Esophagus muscularis mucosa (tissue), 4 donors: ENCODE data around the gene POU5F2. TPM values are rescaled to one million over a fixed set of nuclear protein-coding genes. Genes with fewer than 3 reads are reported as not detected.

Experiments
- DNase-seq: peaks from one replicate; pipeline ENCODE4 v3.0.0-alpha.2; 2017; ENCODE audit errors: extremely low spot score
- H3K27ac ChIP-seq, 4 donors: fragments of 200-600 bp; sonication (generic); replicated peaks in 1 of 4; 1 replicate in 3 of 4; 2 replicates in 1 of 4; pipeline ENCODE4 v1.5.1; 2016 to 2019; ENCODE audit warnings: mild to moderate bottlenecking in 1 of 4
- H3K27me3 ChIP-seq, 4 donors: fragments of 200-600 bp; sonication (generic); one replicate each; pipeline versions ENCODE4 v1.5.1 to v1.6.0; 2016 to 2019
- H3K36me3 ChIP-seq, 4 donors: fragments of 200-600 bp; sonication (generic); one replicate each; pipeline ENCODE4 v1.5.1; 2016 to 2019
- H3K4me1 ChIP-seq, 4 donors: fragments of 200-600 bp; sonication (generic); one replicate each; pipeline ENCODE4 v1.5.1; 2016 to 2019
- H3K4me3 ChIP-seq, 4 donors: fragments of 200-600 bp; sonication (generic); 1 replicate in 2 of 4; 2 replicates in 2 of 4; pipeline ENCODE4 v1.5.1; 2016 to 2019; ENCODE audit warnings: mild to moderate bottlenecking in 4 of 4, moderate library complexity in 1 of 4
- H3K9me3 ChIP-seq, 4 donors: fragments of 200-600 bp; sonication (generic); 1 replicate in 3 of 4; 2 replicates in 1 of 4; pipeline ENCODE4 v1.5.1; 2016 to 2019
- CTCF ChIP-seq, 3 experiments: fragments of 200-600 bp in 2 of 3; fragments of 450-650 bp in 1 of 3; sonication (generic) in 2 of 3; IDR thresholded peaks; one replicate each; pipeline ENCODE4 v1.5.1; 2017 to 2019; ENCODE audit warnings: antibody characterized with exemption in 3 of 3, mild to moderate bottlenecking in 2 of 3, moderate library complexity in 1 of 3
- EP300 ChIP-seq: sonication (generic); formaldehyde crosslinking; IDR thresholded peaks from one replicate; pipeline ENCODE4 v1.6.1; 2017; ENCODE audit warnings: antibody characterized with exemption
- POLR2A ChIP-seq: fragments of 450-650 bp; IDR thresholded peaks from one replicate; pipeline ENCODE4 v1.6.1; 2017; ENCODE audit warnings: antibody characterized with exemption, moderate library complexity, mild to moderate bottlenecking, low read depth
- POLR2AphosphoS5 ChIP-seq, 2 donors: sonication (generic); formaldehyde crosslinking; IDR thresholded peaks; one replicate each; pipeline ENCODE4 v1.6.1; 2017; ENCODE audit warnings: antibody characterized with exemption in 2 of 2
- WGBS: methylation state at CpG from one replicate; pipeline ENCODE4 v1.1.5; 2018; 5-methylcytosine and 5-hydroxymethylcytosine counted together
- intact Hi-C: fragments of 100-400 bp; cut with DNase I; formaldehyde crosslinking; loops from one replicate; pipeline ENCODE4 v1.15.1; 2023
- total RNA-seq, 4 donors: library from RNA; depleted of rRNA; stranded (reverse); fragments of >200 nt; gene quantifications; one replicate each; pipeline versions ENCODE4 v1.1.0 to v1.2.1, GENCODE V29; 2016

POU5F2 gene
- total RNA-seq, 4 donors from 2014 or later = 0.52 to 2.5 (median 1.2) TPM

GRCh38 chr5:93691997-93692396 is 49.4 kb downstream of the POU5F2 start:
- H3K9me3 ChIP-seq = peaks cover 0 to 5% (median 0%) of the 10 kb centered on the region in 4 donors
- H3K4me1 ChIP-seq = no peaks in the 10 kb centered on the region
- no peaks in the 10 kb centered on the region for H3K27me3 ChIP-seq
- H3K36me3 ChIP-seq = peaks cover 0 to 3% (median 0%) of the 10 kb centered on the region in 4 donors
- no peak for DNase-seq
- no peak overlapping the region for H3K27ac ChIP-seq
- no peak overlapping the region for H3K4me3 ChIP-seq
- no peak for TF ChIP-seq POLR2AphosphoS5 (IDR thresholded peaks at IDR 0.05)
- TF ChIP-seq POLR2A = no peak
- TF ChIP-seq EP300 = no peak
- TF ChIP-seq CTCF (IDR thresholded peaks at IDR 0.05) = no peak
- 91% methylated on average over 4 of the region's 4 CpGs for WGBS
- intact Hi-C loops = no loop called here

Other genes starting within 250 kb of the POU5F2 start
- gene NR2F1-AS1, start 160.4 kb downstream of the POU5F2 start, total RNA-seq = 10 to 100 TPM in 1 of 4 donors, 1 to 10 TPM in 3; 8.6 to 22.8 (median 9.5) TPM
- gene NR2F1, start 158.4 kb downstream of the POU5F2 start, total RNA-seq = 10 to 100 TPM; 17.4 to 43.8 (median 40.6) TPM